Panc1 (cell line): ENCODE results near the gene EMILIN2. TPM values are rescaled to one million over a fixed set of nuclear protein-coding genes. Genes with fewer than 3 reads are reported as not detected.

Experiments used
- ATAC-seq: fragments of 200-7000 bp; cut with Tn5 transposase; 2 replicates; pipeline ENCODE4 v1.9.1; 2020; ENCODE audit warnings: mild to moderate bottlenecking, moderate library complexity
- BruUV-seq: library from RNA; stranded (reverse); fragments of 400-500 nt; replicated peaks from 2 replicates; lab custom pipeline; 2021; lab: Mats Ljungman, UMichigan
- CTCF ChIA-PET: fragments of 300-600 bp; sonication (Branson Sonifier 250); formaldehyde crosslinking; loops from one replicate; lab custom pipeline; 2022; ENCODE audit warnings: antibody characterized with exemption; lab: Charles Lee
- POLR2A ChIA-PET: fragments of 300-600 bp; sonication (Branson Sonifier 250); formaldehyde crosslinking; loops from one replicate; lab custom pipeline; 2022; ENCODE audit warnings: antibody characterized with exemption; lab: Charles Lee
- DNase-seq: peaks from one replicate; pipeline ENCODE4 v3.0.0-alpha.2; 2010; ENCODE audit warnings: low read depth, low spot score
- H3K27ac ChIP-seq: 2 replicates; pipeline ENCODE4 v1.5.1; 2011; ENCODE audit warnings: mild to moderate bottlenecking, low read length, inconsistent platforms
- H3K27me3 ChIP-seq: fragments of 200-500 bp; sonication (Bioruptor generic); 2 replicates; pipeline ENCODE4 v1.6.0; 2014; ENCODE audit warnings: low read length, inconsistent platforms; ENCODE audit not compliant: control insufficient read depth, insufficient read depth
- H3K36me3 ChIP-seq: fragments of 200-500 bp; sonication (Bioruptor generic); 2 replicates; pipeline ENCODE4 v1.5.1; 2014; ENCODE audit warnings: inconsistent platforms, mild to moderate bottlenecking, low read length, moderate library complexity; ENCODE audit not compliant: control insufficient read depth, insufficient read depth
- H3K4me1 ChIP-seq: 2 replicates; pipeline ENCODE4 v1.5.1; 2011; ENCODE audit warnings: inconsistent platforms, mild to moderate bottlenecking, low read length, moderate library complexity; ENCODE audit not compliant: control insufficient read depth, insufficient read depth
- H3K4me3 ChIP-seq, 2 experiments: 2 replicates each; pipeline ENCODE4 v1.5.1; 2011 to 2012; ENCODE audit warnings: low read depth in 2 of 2, low read length in 2 of 2, mild to moderate bottlenecking in 2 of 2, inconsistent platforms in 1 of 2, moderate library complexity in 1 of 2
- H3K9me3 ChIP-seq: fragments of 200-500 bp; sonication (Bioruptor generic); 2 replicates; pipeline ENCODE4 v1.5.1; 2014; ENCODE audit warnings: low read depth, mild to moderate bottlenecking, inconsistent platforms, low read length, moderate library complexity; ENCODE audit not compliant: control insufficient read depth, insufficient read depth
- CTCF ChIP-seq: fragments of 450-650 bp; IDR thresholded peaks from 2 replicates; pipeline ENCODE4 v1.5.1; 2017; ENCODE audit warnings: mild to moderate bottlenecking
- POLR2AphosphoS5 ChIP-seq: IDR thresholded peaks from 2 replicates; pipeline ENCODE4 v1.6.1; 2012; ENCODE audit warnings: mild to moderate bottlenecking, low read depth, low read length, moderate library complexity
- REST ChIP-seq, 2 experiments: IDR thresholded peaks; 2 replicates each; pipeline ENCODE4 v1.6.1; 2011 to 2012; ENCODE audit warnings: low read depth in 2 of 2, control low read depth in 1 of 2, low read length in 1 of 2, mild to moderate bottlenecking in 1 of 2, moderate library complexity in 1 of 2; ENCODE audit not compliant: insufficient read depth in 1 of 2
- SIN3A ChIP-seq: IDR thresholded peaks from 2 replicates; pipeline ENCODE4 v1.6.1; 2012; ENCODE audit warnings: low read depth, mild to moderate bottlenecking, low read length, moderate library complexity, borderline replicate concordance; ENCODE audit not compliant: insufficient read depth
- TCF7L2 ChIP-seq: IDR thresholded peaks from 2 replicates; pipeline ENCODE4 v1.6.1; 2011; ENCODE audit warnings: mild to moderate bottlenecking, low read depth, low read length, inconsistent platforms
- in situ Hi-C: cut with HindIII; loops from 2 replicates; pipeline ENCODE4 v1.10.0; 2016; ENCODE audit warnings: low sequenced_read_pairs, low pct_unique_long_range_greater_than_20kb
- intact Hi-C: fragments of 100-400 bp; cut with micrococcal nuclease; formaldehyde crosslinking; loops from one replicate; pipeline ENCODE4 v1.10.0; 2022; ENCODE audit not compliant: unreplicated experiment
- total RNA-seq: library from RNA; stranded (reverse); gene quantifications from one replicate; pipeline ENCODE4 v1.2.1, GENCODE V29; 2021; ENCODE audit not compliant: unreplicated experiment

EMILIN2 gene
- total RNA-seq, 1 experiment from 2014 or later = 18.3 TPM

DNA sequence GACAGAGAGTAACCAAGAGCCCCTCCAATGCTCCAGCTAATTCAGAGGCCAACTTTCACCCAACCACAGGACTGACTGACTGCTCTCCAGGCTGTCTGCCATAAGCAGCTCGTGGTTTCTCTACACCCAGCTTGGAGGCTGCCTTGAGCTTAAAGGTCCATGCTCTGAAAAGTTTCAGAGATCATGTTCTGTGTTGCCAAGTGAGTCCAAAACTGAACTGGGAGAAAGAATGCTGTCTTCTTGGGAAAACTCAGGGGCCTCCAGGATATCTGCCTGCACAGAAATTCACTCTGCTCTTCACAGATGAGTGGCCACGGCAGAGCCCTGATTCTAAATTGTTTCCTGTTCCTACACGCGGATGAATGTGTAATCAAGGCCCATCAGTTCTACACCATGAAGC, 115.0 kb downstream of the EMILIN2 start:
- intact Hi-C loops = loop anchor here (10.0 kb wide), 1 partner anchor 63 kb away; no protein-coding TSS in a partner anchor
- POLR2A ChIA-PET = no interaction called here
- no peak for DNase-seq
- no peak for TF ChIP-seq POLR2AphosphoS5
- no peak for TF ChIP-seq CTCF
- TF ChIP-seq SIN3A = no peak
- no peak for TF ChIP-seq TCF7L2
- no peak for TF ChIP-seq REST (IDR thresholded peaks at IDR 0.05; ENCODE audit: insufficient read depth in 1 of 2, low read depth in 2 of 2, low read length in 1 of 2)
- in situ Hi-C loops = no loop called here
- BruUV-seq = no TSS peak
- H3K36me3 ChIP-seq = no peaks in the 10 kb centered on the region; the same call in 1 of the 2 replicates
- H3K9me3 ChIP-seq = no peaks in the 10 kb centered on the region
- no peak overlapping the region for H3K4me3 ChIP-seq
- CTCF ChIA-PET = no interaction called here
- peak; percentile 74 for ATAC-seq
- no peaks in the 10 kb centered on the region for H3K27me3 ChIP-seq
- peaks cover 32% of the 10 kb centered on the region for H3K4me1 ChIP-seq
- peak overlapping the region; percentile 83 for H3K27ac ChIP-seq

GRCh38 chr18:2963048-2963447, 116.2 kb downstream of the EMILIN2 start:
- H3K4me1 ChIP-seq = peaks cover 33% of the 10 kb centered on the region
- TF ChIP-seq REST (IDR thresholded peaks at IDR 0.05; ENCODE audit: insufficient read depth in 1 of 2, low read depth in 2 of 2, low read length in 1 of 2) (no peak), TCF7L2 (no peak), SIN3A (no peak), POLR2AphosphoS5 (no peak)
- ATAC-seq = no peak
- ChIA-PET POLR2A (interaction anchor here (0.6 kb wide), 1 partner anchor 48 kb away, joined by 13 read pairs; no protein-coding TSS in a partner anchor), CTCF (no interaction called here)
- intact Hi-C loops = loop anchor here (10.0 kb wide), 1 partner anchor 62 kb away; no protein-coding TSS in a partner anchor
- H3K4me3 ChIP-seq = no peak overlapping the region
- BruUV-seq = no TSS peak
- in situ Hi-C loops = no loop called here
- H3K27me3 ChIP-seq = no peaks in the 10 kb centered on the region
- H3K27ac ChIP-seq = peak overlapping the region; percentile 25
- no peaks in the 10 kb centered on the region; the same call in 1 of the 2 replicates for H3K36me3 ChIP-seq
- no peaks in the 10 kb centered on the region for H3K9me3 ChIP-seq
- no peak for DNase-seq
